LNCaP clone FGC (cell line): ENCODE measurements around the gene PDE4D.
A peak's percentile ranks its signal among the peaks of the same experiment; 100 is the strongest.
"Not testable (repeated sequence)": the region's sequence is repeated elsewhere in the genome, so short reads cannot be mapped to it uniquely, and the experiment has no call there.

Experiments
- DNase-seq: peaks from one replicate; pipeline ENCODE4 v3.0.0-alpha.2; 2011; ENCODE audit warnings: low read depth
- H3K4me3 ChIP-seq: 2 replicates; pipeline ENCODE4 v1.5.1; 2011; ENCODE audit warnings: mild to moderate bottlenecking, low read depth, low read length, control low read depth
- TF ChIP-seq, protein P1 (sequence below): IDR thresholded peaks from 2 replicates; pipeline ENCODE4 v1.5.1; 2012; ENCODE audit warnings: mild to moderate bottlenecking; ENCODE audit not compliant: control insufficient read depth, insufficient read depth; ENCODE audit errors: extremely low read depth

PDE4D gene

DNA sequence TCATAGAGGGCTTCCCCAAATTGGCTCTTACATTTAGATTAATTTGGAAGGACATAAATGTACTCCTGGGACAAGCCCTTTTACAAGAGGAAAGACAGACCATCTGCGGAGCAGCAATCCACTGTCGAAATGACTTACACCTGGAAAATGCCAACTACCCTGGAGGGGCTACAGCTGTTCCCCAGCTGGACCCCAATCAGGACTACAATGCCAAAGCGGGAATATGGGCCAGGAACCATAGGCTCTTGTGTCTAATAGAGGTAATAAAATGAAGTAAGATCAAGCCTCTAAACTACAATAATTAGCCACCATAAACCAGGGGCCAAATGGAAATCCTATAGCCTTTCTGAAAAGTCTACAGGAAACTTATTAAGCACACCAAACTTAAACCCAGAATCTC lies 581.3 kb downstream of the PDE4D start:
- TF ChIP-seq, protein P1, sequence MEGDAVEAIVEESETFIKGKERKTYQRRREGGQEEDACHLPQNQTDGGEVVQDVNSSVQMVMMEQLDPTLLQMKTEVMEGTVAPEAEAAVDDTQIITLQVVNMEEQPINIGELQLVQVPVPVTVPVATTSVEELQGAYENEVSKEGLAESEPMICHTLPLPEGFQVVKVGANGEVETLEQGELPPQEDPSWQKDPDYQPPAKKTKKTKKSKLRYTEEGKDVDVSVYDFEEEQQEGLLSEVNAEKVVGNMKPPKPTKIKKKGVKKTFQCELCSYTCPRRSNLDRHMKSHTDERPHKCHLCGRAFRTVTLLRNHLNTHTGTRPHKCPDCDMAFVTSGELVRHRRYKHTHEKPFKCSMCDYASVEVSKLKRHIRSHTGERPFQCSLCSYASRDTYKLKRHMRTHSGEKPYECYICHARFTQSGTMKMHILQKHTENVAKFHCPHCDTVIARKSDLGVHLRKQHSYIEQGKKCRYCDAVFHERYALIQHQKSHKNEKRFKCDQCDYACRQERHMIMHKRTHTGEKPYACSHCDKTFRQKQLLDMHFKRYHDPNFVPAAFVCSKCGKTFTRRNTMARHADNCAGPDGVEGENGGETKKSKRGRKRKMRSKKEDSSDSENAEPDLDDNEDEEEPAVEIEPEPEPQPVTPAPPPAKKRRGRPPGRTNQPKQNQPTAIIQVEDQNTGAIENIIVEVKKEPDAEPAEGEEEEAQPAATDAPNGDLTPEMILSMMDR: no peak
- no peak overlapping the region for H3K4me3 ChIP-seq
- no peak for DNase-seq

DNA sequence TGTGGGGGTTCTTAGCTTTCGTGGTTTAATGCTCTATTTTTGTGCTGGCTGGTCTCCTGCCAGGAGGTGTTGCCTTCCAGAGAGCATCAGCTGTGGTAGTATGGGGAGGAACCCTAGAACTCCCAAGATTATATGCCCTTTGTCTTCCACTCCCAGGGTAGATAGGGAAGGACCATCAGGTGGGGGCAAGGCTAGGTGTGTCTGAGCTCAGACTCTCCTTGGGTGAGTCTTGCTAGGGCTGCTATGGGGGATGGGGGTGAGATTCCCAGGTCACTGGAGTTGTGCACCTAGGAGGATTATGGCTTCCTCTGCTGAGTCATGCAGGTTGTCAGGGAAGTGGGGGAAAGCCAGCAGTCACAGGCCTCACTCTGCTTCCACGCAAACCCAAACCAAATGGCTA lies 584.8 kb downstream of the PDE4D start:
- not testable (repeated sequence) for H3K4me3 ChIP-seq, DNase-seq

DNA sequence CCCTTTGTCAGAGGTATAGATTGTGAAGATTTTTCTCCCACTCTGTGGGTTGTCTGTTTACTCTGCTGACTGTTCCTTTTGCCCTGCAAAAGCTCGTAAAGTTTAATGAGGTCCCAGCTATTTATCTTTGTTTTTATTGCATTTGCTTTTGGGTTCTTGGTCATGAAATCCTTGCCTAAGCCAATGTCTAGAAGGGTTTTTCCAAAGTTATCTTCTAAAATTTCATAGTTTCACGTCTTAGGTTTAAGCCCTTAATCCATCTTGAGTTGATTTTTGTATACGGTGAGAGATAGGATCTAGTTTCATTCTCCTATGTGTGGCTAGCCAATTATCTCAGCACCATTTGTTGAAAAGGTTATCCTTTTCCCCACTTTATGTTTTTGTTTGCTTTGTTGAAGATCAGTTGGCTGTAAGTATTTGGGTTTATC lies 590.2 kb downstream of the PDE4D start:
- peak; percentile 76 for DNase-seq
- H3K4me3 ChIP-seq: not testable (repeated sequence)

DNA sequence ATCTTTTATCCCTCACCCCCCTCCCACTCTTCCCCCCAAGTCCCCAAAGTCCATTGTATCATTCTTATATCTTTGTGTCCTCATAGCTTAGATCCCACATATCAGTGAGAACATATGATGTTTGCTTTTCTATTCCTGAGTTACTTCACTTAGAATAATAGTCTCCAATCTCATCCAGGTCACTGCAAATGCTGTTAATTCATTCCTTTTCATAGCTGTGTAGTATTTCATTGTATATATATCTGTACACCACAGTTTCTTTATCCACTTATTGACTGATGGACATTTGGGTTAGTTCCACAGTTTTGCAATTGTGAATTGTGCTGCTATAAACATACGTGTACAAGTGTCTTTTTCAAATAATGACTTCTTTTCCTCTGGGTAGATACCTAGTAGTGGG lies 591.0 kb downstream of the PDE4D start:
- H3K4me3 ChIP-seq, DNase-seq: not testable (repeated sequence)

DNA sequence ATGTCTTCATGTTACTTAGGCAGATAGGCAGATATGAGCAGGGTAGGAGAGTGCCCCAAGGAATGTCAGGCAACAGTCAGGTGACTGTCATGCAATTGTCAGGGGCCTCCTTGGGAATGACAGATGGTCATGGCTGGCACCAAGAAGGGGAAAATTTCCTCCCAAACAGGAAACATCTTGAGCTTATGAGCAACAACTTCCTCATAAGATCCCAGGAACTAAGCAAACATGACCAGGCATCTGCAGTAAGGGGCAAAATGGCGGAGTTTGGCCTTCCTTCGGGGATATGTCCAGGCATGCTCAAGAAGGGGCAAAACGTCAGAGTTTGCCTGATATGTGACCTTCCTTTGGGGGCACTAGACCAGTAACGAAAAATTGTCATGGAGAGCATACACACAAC lies 591.8 kb downstream of the PDE4D start:
- H3K4me3 ChIP-seq: no peak overlapping the region
- TF ChIP-seq, protein P1: no peak
- no peak for DNase-seq

DNA sequence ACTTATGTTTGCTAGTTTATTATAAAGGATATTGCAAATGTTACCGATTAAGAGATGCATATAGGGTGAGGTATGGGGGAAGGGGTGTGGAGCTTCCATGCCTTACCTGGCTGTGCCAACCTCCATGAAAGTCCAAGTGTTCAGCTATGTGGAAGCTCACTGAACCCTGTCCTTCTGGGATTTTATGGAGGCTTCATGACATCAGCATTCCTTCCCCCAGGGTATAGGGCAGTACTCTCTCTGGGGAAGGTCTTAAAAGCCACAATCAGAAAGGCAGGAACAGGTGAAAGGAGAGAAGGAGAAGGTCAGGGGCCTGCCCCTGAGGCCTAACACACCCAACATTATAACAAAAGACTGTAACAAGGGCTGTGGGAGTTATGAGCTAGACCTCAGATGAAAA lies 592.6 kb downstream of the PDE4D start:
- TF ChIP-seq, protein P1: no peak
- H3K4me3 ChIP-seq: no peak overlapping the region
- no peak for DNase-seq

DNA sequence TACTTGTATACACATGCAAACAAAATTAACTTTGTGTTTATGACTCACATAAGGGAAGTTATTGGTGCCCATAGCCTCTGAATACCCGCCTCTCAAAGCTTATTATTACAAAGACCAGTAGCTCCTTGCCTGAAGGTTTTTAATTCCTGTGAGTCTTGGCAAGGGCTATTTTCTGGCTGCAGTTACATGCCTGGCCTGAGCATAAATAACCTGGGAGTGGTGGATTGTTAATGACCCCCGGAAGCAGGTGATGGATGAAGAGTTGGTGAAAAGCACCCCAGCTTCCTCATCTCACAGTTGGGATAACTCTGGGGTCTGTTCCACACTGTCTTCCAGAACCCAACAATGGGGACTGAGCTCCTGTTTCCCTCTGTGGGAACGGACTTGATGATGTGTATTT lies 594.5 kb downstream of the PDE4D start:
- no peak for DNase-seq
- TF ChIP-seq, protein P1: no peak
- no peak overlapping the region for H3K4me3 ChIP-seq

DNA sequence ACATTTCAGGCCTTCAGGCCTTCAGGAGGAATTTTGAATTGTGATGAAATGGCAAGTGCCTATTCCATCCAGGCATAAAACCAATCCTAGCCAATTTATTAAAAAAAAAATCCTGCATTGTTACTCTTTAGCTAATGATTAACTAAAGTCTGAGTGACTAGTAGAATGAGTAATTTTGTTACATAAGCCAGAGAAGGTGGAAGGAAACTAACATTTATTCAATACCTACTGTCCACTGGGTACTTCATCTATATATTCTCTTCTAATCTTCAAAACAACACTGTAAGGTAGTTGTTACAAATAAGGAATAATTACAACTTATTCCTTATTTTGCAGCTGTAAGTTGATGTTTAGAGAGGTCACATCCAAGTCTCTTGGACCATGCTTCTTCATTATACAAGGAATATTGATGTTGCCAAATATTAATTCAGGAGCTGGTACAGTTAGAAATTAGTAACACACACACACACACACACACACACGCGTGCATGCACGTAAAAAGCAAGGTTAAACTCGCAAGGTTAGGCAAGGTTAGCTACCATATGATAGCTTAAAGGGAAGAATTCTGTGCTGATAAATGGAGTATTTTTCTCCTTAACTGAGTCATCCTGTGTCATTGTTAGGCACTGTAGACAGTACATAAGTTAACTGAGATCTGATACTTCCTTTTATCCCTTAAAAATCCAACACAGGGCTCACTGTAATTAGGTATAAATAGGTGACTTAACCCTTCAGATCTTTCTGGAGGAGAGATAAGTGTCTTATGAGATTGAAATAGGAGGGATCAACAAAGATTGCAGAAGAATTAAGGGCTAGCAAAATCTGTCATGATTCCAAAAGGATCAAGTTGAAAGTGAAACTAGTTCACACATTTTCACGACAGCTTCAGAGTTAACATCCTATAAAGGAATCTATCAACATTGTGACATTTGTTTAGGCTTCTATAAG lies 596.9 kb downstream of the PDE4D start:
- peak overlapping the region; percentile 30 for H3K4me3 ChIP-seq
- DNase-seq: no peak
- TF ChIP-seq, protein P1: no peak
